ACC112 (cell line): Measurements from ENCODE around the gene PCBP2.

Experiments used
- H2AFZ ChIP-seq: fragments of 200-600 bp; sonication (generic); one replicate; pipeline ENCODE4 v1.6.0; 2017; ENCODE audit warnings: antibody characterized with exemption, low read length; ENCODE audit not compliant: unreplicated experiment
- H3K27ac ChIP-seq: fragments of 200-600 bp; sonication (generic); 2 replicates; pipeline ENCODE4 v1.5.1; 2014; ENCODE audit warnings: low read depth, mild to moderate bottlenecking, antibody characterized with exemption, low read length, moderate library complexity
- H3K27me3 ChIP-seq: fragments of 200-600 bp; sonication (generic); 2 replicates; pipeline ENCODE4 v1.6.1; 2014; ENCODE audit warnings: mild to moderate bottlenecking, antibody characterized with exemption, low read length, moderate library complexity, mixed read lengths; ENCODE audit not compliant: insufficient read depth
- H3K36me3 ChIP-seq: fragments of 200-600 bp; sonication (generic); 2 replicates; pipeline ENCODE4 v1.6.1; 2016; ENCODE audit warnings: mild to moderate bottlenecking, antibody characterized with exemption, low read length, moderate library complexity, mixed read lengths; ENCODE audit not compliant: insufficient read depth
- H3K4me1 ChIP-seq: fragments of 200-600 bp; sonication (generic); one replicate; pipeline ENCODE4 v1.6.1; 2016; ENCODE audit warnings: low read length, mixed read lengths; ENCODE audit not compliant: insufficient read depth, unreplicated experiment, control insufficient read depth
- H3K4me3 ChIP-seq: fragments of 200-600 bp; sonication (generic); 2 replicates; pipeline ENCODE4 v1.5.1; 2014; ENCODE audit warnings: mild to moderate bottlenecking, low read depth, low read length
- H3K79me2 ChIP-seq: fragments of 200-600 bp; sonication (generic); one replicate; pipeline ENCODE4 v1.6.0; 2016; ENCODE audit warnings: low read length; ENCODE audit not compliant: control insufficient read depth, unreplicated experiment, insufficient read depth

Gene PCBP2

GRCh38 chr12:53461059-53461458, 9.2 kb downstream of the PCBP2 start:
- H3K4me1 ChIP-seq, result peaks cover 21% of the 10 kb centered on the region
- H3K36me3 ChIP-seq, result peaks cover 80% of the 10 kb centered on the region
- no peak overlapping the region for H3K27ac ChIP-seq
- no peaks in the 10 kb centered on the region for H3K27me3 ChIP-seq
- no peak overlapping the region for H2AFZ ChIP-seq
- no peak overlapping the region for H3K4me3 ChIP-seq
- peaks cover 94% of the 10 kb centered on the region for H3K79me2 ChIP-seq

GRCh38 chr12:53461591-53461990, 9.7 kb downstream of the PCBP2 start:
- Histone ChIP-seq H3K79me2 (peaks cover 90% of the 10 kb centered on the region), H3K27me3 (no peaks in the 10 kb centered on the region), H3K27ac (no peak overlapping the region), H2AFZ (no peak overlapping the region), H3K4me1 (peaks cover 21% of the 10 kb centered on the region), H3K36me3 (peaks cover 81% of the 10 kb centered on the region), H3K4me3 (no peak overlapping the region)

GRCh38 chr12:53462935-53463334, 11.0 kb downstream of the PCBP2 start:
- Histone ChIP-seq H3K4me1 (peaks cover 21% of the 10 kb centered on the region), H3K79me2 (peaks cover 87% of the 10 kb centered on the region)

GRCh38 chr12:53463802-53464560, 12.1 kb downstream of the PCBP2 start:
- Histone ChIP-seq H2AFZ (no peak overlapping the region), H3K36me3 (peaks cover 90% of the 10 kb centered on the region), H3K27me3 (no peaks in the 10 kb centered on the region), H3K4me1 (peaks cover 18% of the 10 kb centered on the region), H3K4me3 (no peak overlapping the region), H3K79me2 (peaks cover 84% of the 10 kb centered on the region), H3K27ac (no peak overlapping the region)

More at GRCh38 chr12:53462935-53463334, 11.0 kb downstream of the PCBP2 start:
- Histone ChIP-seq H3K36me3 (peaks cover 86% of the 10 kb centered on the region), H2AFZ (no peak overlapping the region), H3K4me3 (no peak overlapping the region), H3K27ac (no peak overlapping the region), H3K27me3 (no peaks in the 10 kb centered on the region)

- Histone ChIP-seq H3K27me3 (no peaks in the 10 kb centered on the region), H2AFZ (no peak overlapping the region), H3K27ac (no peak overlapping the region), H3K36me3 (peaks cover 84% of the 10 kb centered on the region), H3K4me1 (peaks cover 16% of the 10 kb centered on the region), H3K4me3 (no peak overlapping the region), H3K79me2 (peaks cover 77% of the 10 kb centered on the region)
Measured at GRCh38 chr12:53464685-53465418, 12.9 kb downstream of the PCBP2 start.

- peaks cover 8% of the 10 kb centered on the region for H3K4me1 ChIP-seq
- no peak overlapping the region for H3K27ac ChIP-seq
- H3K36me3 ChIP-seq, result peaks cover 80% of the 10 kb centered on the region
- no peak overlapping the region for H3K4me3 ChIP-seq
- H3K27me3 ChIP-seq, result no peaks in the 10 kb centered on the region
- H3K79me2 ChIP-seq, result peaks cover 73% of the 10 kb centered on the region
- H2AFZ ChIP-seq, result no peak overlapping the region
Measured at GRCh38 chr12:53465679-53466078, 13.8 kb downstream of the PCBP2 start.

GRCh38 chr12:53466640-53467039, 14.7 kb downstream of the PCBP2 start:
- H3K27ac ChIP-seq, result no peak overlapping the region
- H3K4me1 ChIP-seq, result peaks cover 5% of the 10 kb centered on the region
- peaks cover 69% of the 10 kb centered on the region for H3K79me2 ChIP-seq
- no peaks in the 10 kb centered on the region for H3K27me3 ChIP-seq
- peaks cover 74% of the 10 kb centered on the region for H3K36me3 ChIP-seq
- no peak overlapping the region for H2AFZ ChIP-seq
- no peak overlapping the region for H3K4me3 ChIP-seq

- no peak overlapping the region for H3K27ac ChIP-seq
- H3K4me3 ChIP-seq, result no peak overlapping the region
- H2AFZ ChIP-seq, result no peak overlapping the region
- H3K36me3 ChIP-seq, result peaks cover 73% of the 10 kb centered on the region
- H3K79me2 ChIP-seq, result peaks cover 69% of the 10 kb centered on the region
- no peaks in the 10 kb centered on the region for H3K27me3 ChIP-seq
- H3K4me1 ChIP-seq, result peaks cover 7% of the 10 kb centered on the region
Measured at GRCh38 chr12:53467082-53467481, 15.2 kb downstream of the PCBP2 start.

- Histone ChIP-seq H3K36me3 (peaks cover 67% of the 10 kb centered on the region), H3K27ac (no peak overlapping the region), H3K4me1 (peaks cover 12% of the 10 kb centered on the region), H2AFZ (no peak overlapping the region), H3K4me3 (no peak overlapping the region), H3K79me2 (peaks cover 69% of the 10 kb centered on the region), H3K27me3 (no peaks in the 10 kb centered on the region)
Measured at GRCh38 chr12:53467880-53468279, 16.0 kb downstream of the PCBP2 start.

- Histone ChIP-seq H3K27me3 (no peaks in the 10 kb centered on the region), H3K27ac (no peak overlapping the region), H3K36me3 (peaks cover 63% of the 10 kb centered on the region), H2AFZ (no peak overlapping the region), H3K4me3 (no peak overlapping the region), H3K4me1 (peaks cover 9% of the 10 kb centered on the region), H3K79me2 (peaks cover 66% of the 10 kb centered on the region)
Measured at GRCh38 chr12:53468282-53468681, 16.4 kb downstream of the PCBP2 start.
